H9 (cell line): Measurements from ENCODE around the gene FBXL19. TPM values are rescaled to one million over a fixed set of nuclear protein-coding genes. Genes with fewer than 3 reads are reported as not detected.

Experiments used
- DNase-seq: peaks from one replicate; pipeline ENCODE4 v3.0.0-alpha.2; 2017
- H2AFZ ChIP-seq: one replicate; pipeline ENCODE4 v1.6.1; 2013; ENCODE audit warnings: mild to moderate bottlenecking, low read length, control low read depth, moderate library complexity
- H2AK5ac ChIP-seq: 2 replicates; pipeline ENCODE4 v1.6.1; 2013; ENCODE audit warnings: low read length, control low read depth, mixed read lengths; ENCODE audit not compliant: insufficient read length
- H2BK120ac ChIP-seq: one replicate; pipeline ENCODE4 v1.6.1; 2013; ENCODE audit warnings: low read depth, mild to moderate bottlenecking, low read length, control low read depth, inconsistent platforms; ENCODE audit not compliant: poor library complexity, severe bottlenecking
- H2BK12ac ChIP-seq: 2 replicates; pipeline ENCODE4 v1.6.1; 2013; ENCODE audit warnings: low read length, control low read depth, mixed read lengths, low read depth; ENCODE audit not compliant: insufficient read length
- H2BK15ac ChIP-seq: 2 replicates; pipeline ENCODE4 v1.6.1; 2013; ENCODE audit warnings: low read depth, low read length, control low read depth
- H2BK20ac ChIP-seq: one replicate; pipeline ENCODE4 v1.6.1; 2013; ENCODE audit warnings: low read depth, mild to moderate bottlenecking, low read length, control low read depth, inconsistent platforms; ENCODE audit not compliant: poor library complexity, severe bottlenecking
- H2BK5ac ChIP-seq: 2 replicates; pipeline ENCODE4 v1.6.1; 2013; ENCODE audit warnings: low read length, control low read depth, mixed read lengths; ENCODE audit not compliant: insufficient read length
- H3K14ac ChIP-seq: 2 replicates; pipeline ENCODE4 v1.6.1; 2013; ENCODE audit warnings: low read length, control low read depth; ENCODE audit not compliant: insufficient read depth
- H3K18ac ChIP-seq: 2 replicates; pipeline ENCODE4 v1.6.1; 2013; ENCODE audit warnings: low read depth, mild to moderate bottlenecking, mixed read lengths, low read length, control low read depth; ENCODE audit not compliant: insufficient read length
- H3K23ac ChIP-seq: 2 replicates; pipeline ENCODE4 v1.6.1; 2013; ENCODE audit warnings: low read length, control low read depth, mixed read lengths, low read depth; ENCODE audit not compliant: insufficient read length
- H3K23me2 ChIP-seq: 2 replicates; pipeline ENCODE4 v1.6.1; 2013; ENCODE audit warnings: low read depth, mild to moderate bottlenecking, mixed read lengths, low read length, control low read depth; ENCODE audit not compliant: insufficient read length, poor library complexity, severe bottlenecking
- H3K27ac ChIP-seq: 2 replicates; pipeline ENCODE4 v1.5.1; 2013; ENCODE audit warnings: low read length, control low read depth, mixed read lengths, low read depth; ENCODE audit not compliant: insufficient read length
- H3K27me3 ChIP-seq: 2 replicates; pipeline ENCODE4 v1.6.1; 2013; ENCODE audit warnings: low read length, control low read depth, inconsistent platforms; ENCODE audit not compliant: insufficient read depth
- H3K4ac ChIP-seq: 2 replicates; pipeline ENCODE4 v1.6.1; 2013; ENCODE audit warnings: low read depth, mild to moderate bottlenecking, control low read depth, inconsistent platforms, low read length, moderate library complexity
- H3K4me1 ChIP-seq: 2 replicates; pipeline ENCODE4 v1.6.1; 2013; ENCODE audit warnings: low read length, control low read depth, inconsistent platforms; ENCODE audit not compliant: insufficient read depth
- H3K4me2 ChIP-seq: 2 replicates; pipeline ENCODE4 v1.6.1; 2013; ENCODE audit warnings: low read length, control low read depth, mixed read lengths; ENCODE audit not compliant: insufficient read length, insufficient read depth
- H3K56ac ChIP-seq: 2 replicates; pipeline ENCODE4 v1.6.1; 2013; ENCODE audit warnings: low read depth, mild to moderate bottlenecking, mixed read lengths, low read length, control low read depth; ENCODE audit not compliant: insufficient read length
- H3K79me1 ChIP-seq: 2 replicates; pipeline ENCODE4 v1.6.1; 2013; ENCODE audit warnings: low read depth, mild to moderate bottlenecking, moderate library complexity, low read length, control low read depth, inconsistent platforms; ENCODE audit not compliant: insufficient read depth, poor library complexity, severe bottlenecking
- H3K79me2 ChIP-seq: 2 replicates; pipeline ENCODE4 v1.6.1; 2013; ENCODE audit warnings: low read length, control low read depth, inconsistent platforms; ENCODE audit not compliant: insufficient read depth
- H3K9ac ChIP-seq: 2 replicates; pipeline ENCODE4 v1.6.1; 2013; ENCODE audit warnings: low read length, control low read depth, mixed read lengths; ENCODE audit not compliant: insufficient read length; ENCODE audit errors: extremely low read depth
- H3K9me3 ChIP-seq: one replicate; pipeline ENCODE4 v1.6.1; 2013; ENCODE audit warnings: low read depth, low read length, inconsistent platforms; ENCODE audit not compliant: control insufficient read depth
- H3T11ph ChIP-seq: one replicate; pipeline ENCODE4 v1.6.1; 2013; ENCODE audit warnings: mild to moderate bottlenecking, low read length, control low read depth, inconsistent platforms
- H4K20me1 ChIP-seq: one replicate; pipeline ENCODE4 v1.6.1; 2013; ENCODE audit not compliant: control insufficient read depth, insufficient read length, insufficient read depth
- H4K5ac ChIP-seq: 2 replicates; pipeline ENCODE4 v1.6.1; 2013; ENCODE audit warnings: low read depth, mild to moderate bottlenecking, mixed read lengths, low read length, control low read depth; ENCODE audit not compliant: insufficient read length
- H4K8ac ChIP-seq: replicated peaks from 2 replicates; pipeline ENCODE4 v1.6.1; 2013; ENCODE audit warnings: low read length, control low read depth, mixed read lengths, low read depth; ENCODE audit not compliant: insufficient read length
- H4K91ac ChIP-seq: 2 replicates; pipeline ENCODE4 v1.6.1; 2013; ENCODE audit warnings: low read depth, mild to moderate bottlenecking, moderate library complexity, mixed read lengths, low read length, control low read depth; ENCODE audit not compliant: insufficient read length
- H3K27ac Mint-ChIP-seq, 3 experiments: 2 replicates in 2 of 3; 3 replicates in 1 of 3; pipeline ENCODE4 v1.8.0; 2020 to 2021; ENCODE audit warnings: mixed read lengths in 3 of 3, mild to moderate bottlenecking in 1 of 3, moderate library complexity in 1 of 3
- H3K27me3 Mint-ChIP-seq: 2 replicates; pipeline ENCODE4 v1.8.0; 2021; ENCODE audit warnings: low read depth, mild to moderate bottlenecking, moderate library complexity, mixed read lengths
- H3K36me3 Mint-ChIP-seq, 3 experiments: 2 replicates in 2 of 3; 3 replicates in 1 of 3; pipeline ENCODE4 v1.8.0; 2020 to 2021; ENCODE audit warnings: low read depth in 3 of 3, mixed read lengths in 3 of 3; ENCODE audit not compliant: insufficient read depth in 1 of 3
- H3K4me1 Mint-ChIP-seq, 2 experiments: 2 replicates each; pipeline ENCODE4 v1.8.0; 2020; ENCODE audit warnings: mixed read lengths in 2 of 2
- H3K4me3 Mint-ChIP-seq, 2 experiments: 2 replicates in 1 of 2; 3 replicates in 1 of 2; pipeline ENCODE4 v1.8.0; 2020 to 2021; ENCODE audit warnings: mild to moderate bottlenecking in 2 of 2, mixed read lengths in 2 of 2, moderate library complexity in 1 of 2
- H3K9me3 Mint-ChIP-seq, 2 experiments: 2 replicates in 1 of 2; 3 replicates in 1 of 2; pipeline ENCODE4 v1.8.0; 2020; ENCODE audit warnings: mild to moderate bottlenecking in 2 of 2, mixed read lengths in 2 of 2, moderate library complexity in 1 of 2
- WGBS: extraction: QIAGEN DNeasy Blood & Tissue Kit; methylation state at CpG from one replicate; pipeline ENCODE4 v1.1.7; 2013; ENCODE audit warnings: missing lambda C conversion rate, low lambda C conversion rate, mixed read lengths; ENCODE audit not compliant: insufficient read length; ENCODE audit errors: extremely low coverage; 5-methylcytosine and 5-hydroxymethylcytosine counted together
- total RNA-seq: library from RNA; stranded (reverse); gene quantifications from 2 replicates; pipeline ENCODE4 v1.2.1, GENCODE V29; 2021
- TF ChIP-seq, protein P1 (sequence below): fragments of 200-600 bp; sonication (generic); conservative IDR thresholded peaks from 3 replicates; pipeline ENCODE4 v1.8.0; 2021; ENCODE audit warnings: antibody characterized with exemption, mild to moderate bottlenecking

FBXL19 gene
- total RNA-seq, 1 experiment from 2014 or later, result 66.8 TPM

DNA sequence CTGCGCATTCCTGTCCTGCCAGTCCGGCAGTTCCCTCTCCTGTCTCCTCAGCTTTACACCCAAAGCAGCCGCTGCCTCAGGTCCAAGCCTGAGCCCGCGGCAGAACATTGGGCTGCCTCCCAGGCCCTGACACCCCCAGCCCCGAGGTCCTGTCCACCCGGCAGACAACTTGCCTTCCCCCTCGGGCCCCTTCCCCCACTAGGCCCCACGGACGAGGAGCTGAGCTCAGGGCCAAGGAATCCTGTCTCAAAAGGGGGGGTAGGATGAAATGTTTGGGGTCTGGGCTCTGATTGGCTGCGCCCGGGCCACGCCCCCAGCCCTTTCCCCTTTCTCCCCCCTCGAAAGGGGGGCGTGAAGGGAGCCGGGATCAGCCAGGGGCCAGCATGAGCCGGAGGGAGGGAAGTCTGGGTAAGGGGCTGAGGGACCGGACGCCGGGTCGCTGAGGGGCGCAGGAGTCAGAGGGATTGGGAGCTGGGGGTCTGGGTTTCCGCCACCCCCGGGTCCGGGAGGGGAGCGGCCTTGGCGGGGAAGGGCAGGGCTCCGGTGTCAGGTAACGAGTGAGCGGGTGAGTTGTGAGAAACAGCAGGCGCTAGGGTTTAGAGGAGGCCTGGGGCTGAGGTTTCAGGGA lies 27.0 kb upstream of the FBXL19 start, which contains the start of gene CTF1:
CTF1 (plus strand) TSS at position 354 of the 628 bp plus-strand sequence; CDS start at position 384, 30 bp downstream.
- no CpG with 5 or more reads among the region's 31 CpGs for WGBS
- peaks cover 30% of the 10 kb centered on the region for H3K27me3 Mint-ChIP-seq
- Histone ChIP-seq H2BK15ac (no peak within 1 kb of the TSS), H3K23ac (peak within 1 kb of the TSS; percentile 25), H3K79me2 (no peaks in the 10 kb centered on the region), H2BK12ac (no peak within 1 kb of the TSS), H3K14ac (0 out of 2 replicates have a peak within 1 kb of the TSS, but pooled peaks have one; percentile 21), H3K4me2 (peak within 1 kb of the TSS; percentile 62), H3K4me1 (peaks cover 3% of the 10 kb centered on the region; the same call in 1 of the 2 replicates), H3K4ac (no peak within 1 kb of the TSS), H3K18ac (peak within 1 kb of the TSS; percentile 23), H3K27me3 (no peaks in the 10 kb centered on the region), H2BK20ac (no peak within 1 kb of the TSS), H2AFZ (no peak within 1 kb of the TSS), H3K79me1 (no peaks in the 10 kb centered on the region), H4K91ac (no peak within 1 kb of the TSS), H2AK5ac (no peak within 1 kb of the TSS), H2BK120ac (no peak within 1 kb of the TSS), H4K5ac (no peak within 1 kb of the TSS), H2BK5ac (no peak within 1 kb of the TSS), H4K8ac (no peak within 1 kb of the TSS), H3K27ac (no peak within 1 kb of the TSS), H3K56ac (no peak within 1 kb of the TSS), H3K23me2 (peaks cover 20% of the 10 kb centered on the region), H3T11ph (no peak within 1 kb of the TSS), H3K9me3 (no peaks in the 10 kb centered on the region), H4K20me1 (no peaks in the 10 kb centered on the region), H3K9ac (no peak within 1 kb of the TSS)
- peak within 1 kb of the TSS; percentile 80 to 94 for H3K4me3 Mint-ChIP-seq
- peaks cover 28% of the 10 kb centered on the region in 2 experiments for H3K4me1 Mint-ChIP-seq
- peaks cover 0 to 2% of the 10 kb centered on the region in 2 experiments; a peak in 1 of 5 replicates for H3K9me3 Mint-ChIP-seq
- H3K36me3 Mint-ChIP-seq, result peaks cover 0 to 3% (median 2%) of the 10 kb centered on the region in 3 experiments; a peak in 2 of 7 replicates
- TF ChIP-seq, protein P1, sequence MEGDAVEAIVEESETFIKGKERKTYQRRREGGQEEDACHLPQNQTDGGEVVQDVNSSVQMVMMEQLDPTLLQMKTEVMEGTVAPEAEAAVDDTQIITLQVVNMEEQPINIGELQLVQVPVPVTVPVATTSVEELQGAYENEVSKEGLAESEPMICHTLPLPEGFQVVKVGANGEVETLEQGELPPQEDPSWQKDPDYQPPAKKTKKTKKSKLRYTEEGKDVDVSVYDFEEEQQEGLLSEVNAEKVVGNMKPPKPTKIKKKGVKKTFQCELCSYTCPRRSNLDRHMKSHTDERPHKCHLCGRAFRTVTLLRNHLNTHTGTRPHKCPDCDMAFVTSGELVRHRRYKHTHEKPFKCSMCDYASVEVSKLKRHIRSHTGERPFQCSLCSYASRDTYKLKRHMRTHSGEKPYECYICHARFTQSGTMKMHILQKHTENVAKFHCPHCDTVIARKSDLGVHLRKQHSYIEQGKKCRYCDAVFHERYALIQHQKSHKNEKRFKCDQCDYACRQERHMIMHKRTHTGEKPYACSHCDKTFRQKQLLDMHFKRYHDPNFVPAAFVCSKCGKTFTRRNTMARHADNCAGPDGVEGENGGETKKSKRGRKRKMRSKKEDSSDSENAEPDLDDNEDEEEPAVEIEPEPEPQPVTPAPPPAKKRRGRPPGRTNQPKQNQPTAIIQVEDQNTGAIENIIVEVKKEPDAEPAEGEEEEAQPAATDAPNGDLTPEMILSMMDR, result no peak
- DNase-seq, result peak; percentile 85
- H3K27ac Mint-ChIP-seq, result peak within 1 kb of the TSS; percentile 98 to 100 (median 99)
